Mucosa of descending colon (tissue), 3 donors: ENCODE results near the gene DDX27. TPM values are rescaled to one million over a fixed set of nuclear protein-coding genes. Genes with fewer than 3 reads are reported as not detected.

ENCODE experiments used
- ATAC-seq: fragments of 200-7000 bp; cut with Tn5 transposase; one replicate; pipeline ENCODE4 v1.9.1; 2020; ENCODE audit warnings: mild to moderate bottlenecking, moderate library complexity
- DNase-seq, 3 donors: peaks; one replicate each; pipeline ENCODE4 v3.0.0-alpha.2; 2020
- H3K36me3 ChIP-seq: fragments of 200-600 bp; one replicate; pipeline ENCODE4 v1.8.0; 2021; ENCODE audit warnings: low read depth, mild to moderate bottlenecking
- H3K4me1 ChIP-seq: fragments of 200-600 bp; one replicate; pipeline ENCODE4 v1.8.0; 2021; ENCODE audit warnings: low read depth, mild to moderate bottlenecking
- H3K4me3 ChIP-seq: fragments of 200-600 bp; one replicate; pipeline ENCODE4 v1.8.0; 2021; ENCODE audit warnings: mild to moderate bottlenecking
- H3K9me3 ChIP-seq: fragments of 200-600 bp; one replicate; pipeline ENCODE4 v1.8.0; 2021; ENCODE audit warnings: mild to moderate bottlenecking
- intact Hi-C, 2 donors: fragments of 100-400 bp; cut with DNase I in 1 of 2; cut with micrococcal nuclease in 1 of 2; formaldehyde crosslinking; loops; one replicate each; pipeline versions ENCODE4 v1.11.0 to v1.11.1; 2022; cut with DNase I, micrococcal nuclease
- total RNA-seq, 3 donors: library from RNA; stranded (reverse); fragmentation: NEBNext Ultra II Directional in 2 of 3; extraction: Animal tissue kit (Norgen Biotek cat#: 25700) in 2 of 3; gene quantifications; one replicate each; pipeline versions ENCODE4 v1.2.1 to v1.2.4, GENCODE V29; 2021 to 2023
- TF ChIP-seq, protein P1 (sequence below): fragments of 200-600 bp; IDR thresholded peaks from one replicate; pipeline ENCODE4 v1.8.0; 2022; ENCODE audit warnings: antibody characterized with exemption, mild to moderate bottlenecking
- donor health status: DM: no; HTN: no; CAD: no; lungs with moderate emphysema.
- donor health status: DM: no; HTN: no; CAD: no.
- donor health status: DM: no; HTN: yes; CAD: no.

DDX27 gene
- total RNA-seq, 3 donors from 2014 or later = 27.1 to 32.8 (median 32.5) TPM

DNA sequence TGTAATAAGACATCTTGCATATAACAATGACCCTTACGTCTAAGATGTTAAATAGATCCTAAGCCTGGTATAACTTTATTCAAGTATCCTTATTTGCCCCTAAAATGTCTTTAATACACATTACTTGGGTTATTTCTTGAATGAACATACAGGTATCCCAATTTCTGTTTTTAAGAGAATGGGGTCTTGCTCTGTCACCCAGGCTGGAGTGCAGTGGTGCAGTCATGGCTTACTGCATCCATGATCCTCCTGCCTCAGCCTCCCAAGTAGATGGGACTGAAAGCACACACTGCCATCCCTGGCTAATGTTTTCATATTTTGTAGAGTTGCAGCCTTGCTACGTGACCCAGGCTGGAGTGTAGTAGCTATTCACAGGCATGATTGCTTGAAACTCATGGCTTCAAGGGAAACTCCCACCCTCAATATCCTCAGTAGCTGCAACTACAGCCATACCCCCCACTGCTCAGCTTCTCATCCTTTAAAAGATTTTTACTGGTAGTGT, 69.1 kb downstream of the DDX27 start:
- peaks cover 43% of the 10 kb centered on the region for H3K9me3 ChIP-seq
- ATAC-seq (no peak), DNase-seq (no peak)
- intact Hi-C loops = no loop called here
- no peak overlapping the region for H3K4me3 ChIP-seq
- H3K4me1 ChIP-seq = peaks cover 7% of the 10 kb centered on the region
- TF ChIP-seq, protein P1, sequence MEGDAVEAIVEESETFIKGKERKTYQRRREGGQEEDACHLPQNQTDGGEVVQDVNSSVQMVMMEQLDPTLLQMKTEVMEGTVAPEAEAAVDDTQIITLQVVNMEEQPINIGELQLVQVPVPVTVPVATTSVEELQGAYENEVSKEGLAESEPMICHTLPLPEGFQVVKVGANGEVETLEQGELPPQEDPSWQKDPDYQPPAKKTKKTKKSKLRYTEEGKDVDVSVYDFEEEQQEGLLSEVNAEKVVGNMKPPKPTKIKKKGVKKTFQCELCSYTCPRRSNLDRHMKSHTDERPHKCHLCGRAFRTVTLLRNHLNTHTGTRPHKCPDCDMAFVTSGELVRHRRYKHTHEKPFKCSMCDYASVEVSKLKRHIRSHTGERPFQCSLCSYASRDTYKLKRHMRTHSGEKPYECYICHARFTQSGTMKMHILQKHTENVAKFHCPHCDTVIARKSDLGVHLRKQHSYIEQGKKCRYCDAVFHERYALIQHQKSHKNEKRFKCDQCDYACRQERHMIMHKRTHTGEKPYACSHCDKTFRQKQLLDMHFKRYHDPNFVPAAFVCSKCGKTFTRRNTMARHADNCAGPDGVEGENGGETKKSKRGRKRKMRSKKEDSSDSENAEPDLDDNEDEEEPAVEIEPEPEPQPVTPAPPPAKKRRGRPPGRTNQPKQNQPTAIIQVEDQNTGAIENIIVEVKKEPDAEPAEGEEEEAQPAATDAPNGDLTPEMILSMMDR = no peak
- peaks cover 47% of the 10 kb centered on the region for H3K36me3 ChIP-seq

DNA sequence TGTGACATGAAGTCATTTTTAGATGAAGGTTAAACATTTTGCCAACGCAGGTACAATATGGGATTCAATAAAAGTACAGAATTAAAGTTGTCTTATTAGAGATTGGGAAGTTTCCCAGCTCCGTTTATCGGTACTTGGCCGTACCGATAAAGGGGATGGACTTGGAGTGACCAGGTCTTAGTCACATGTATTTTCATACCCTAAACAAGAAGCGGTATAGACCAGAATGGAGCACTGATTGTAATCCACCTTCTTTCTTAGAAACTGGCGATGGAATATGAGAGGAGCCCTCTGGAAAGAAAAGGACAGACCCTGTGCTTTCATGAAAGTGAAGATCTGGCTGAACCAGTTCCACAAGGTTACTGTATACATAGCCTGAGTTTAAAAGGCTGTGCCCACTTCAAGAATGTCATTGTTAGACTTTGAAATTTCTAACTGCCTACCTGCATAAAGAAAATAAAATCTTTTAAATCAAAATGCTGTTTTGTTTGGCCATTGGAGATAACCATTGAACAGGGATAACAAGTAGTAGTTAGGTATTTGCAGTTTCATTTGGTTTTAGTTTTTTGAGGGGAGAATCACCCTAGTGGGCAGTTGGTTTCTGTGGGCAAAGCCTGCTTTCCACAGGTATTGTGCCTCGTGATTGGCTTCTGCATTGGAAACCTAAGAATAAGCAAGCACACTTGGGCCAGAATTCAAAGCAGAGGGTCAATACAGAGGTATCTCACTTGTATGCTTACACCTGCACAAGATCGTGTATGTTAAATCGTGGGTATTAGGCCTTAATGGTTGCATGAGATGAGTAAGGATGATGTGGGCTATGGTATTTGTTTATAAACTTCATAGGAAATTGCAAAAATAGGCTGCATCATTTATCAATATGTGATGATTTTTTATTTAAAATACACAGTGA, 69.8 kb downstream of the DDX27 start:
- peaks cover 39% of the 10 kb centered on the region for H3K36me3 ChIP-seq
- ATAC-seq (peak; percentile 43), DNase-seq (peak in 1 of 3 donors; percentile 76)
- H3K4me1 ChIP-seq = peaks cover 7% of the 10 kb centered on the region
- no peak overlapping the region for H3K4me3 ChIP-seq
- H3K9me3 ChIP-seq = peaks cover 36% of the 10 kb centered on the region
- intact Hi-C loops = no loop called here
- TF ChIP-seq, protein P1 = no peak

DNA sequence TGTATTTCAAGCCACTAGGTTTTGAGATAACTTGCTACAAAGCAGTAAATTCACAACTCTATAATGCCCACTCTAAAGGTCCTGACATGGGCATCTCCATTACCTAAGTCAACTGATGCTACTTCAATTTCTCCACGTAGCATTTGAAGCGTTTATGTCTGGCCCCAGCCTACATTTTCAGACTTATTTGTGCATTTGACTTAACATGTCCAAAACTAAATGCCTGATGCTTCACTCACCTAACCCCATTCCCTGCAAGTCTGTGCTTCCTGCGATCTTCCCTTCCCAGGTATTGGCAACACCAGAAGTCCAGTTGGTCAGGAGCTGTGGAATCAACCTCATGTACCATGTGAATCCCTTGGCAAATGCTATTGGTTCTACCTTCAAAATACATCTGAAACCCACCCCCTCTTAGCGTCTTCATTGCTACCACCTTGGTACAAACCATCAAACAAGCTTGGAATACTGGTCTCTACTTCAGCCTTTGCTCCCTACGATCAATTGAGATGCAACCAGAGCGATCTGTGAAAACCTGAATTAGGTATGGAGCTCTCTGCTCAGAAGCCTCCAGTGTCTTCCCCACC, 71.5 kb downstream of the DDX27 start:
- TF ChIP-seq, protein P1 = no peak
- no peak for DNase-seq
- H3K4me1 ChIP-seq = peaks cover 7% of the 10 kb centered on the region
- H3K9me3 ChIP-seq = peaks cover 20% of the 10 kb centered on the region
- peaks cover 24% of the 10 kb centered on the region for H3K36me3 ChIP-seq
- ATAC-seq = no peak
- H3K4me3 ChIP-seq = no peak overlapping the region
- intact Hi-C loops = no loop called here

DNA sequence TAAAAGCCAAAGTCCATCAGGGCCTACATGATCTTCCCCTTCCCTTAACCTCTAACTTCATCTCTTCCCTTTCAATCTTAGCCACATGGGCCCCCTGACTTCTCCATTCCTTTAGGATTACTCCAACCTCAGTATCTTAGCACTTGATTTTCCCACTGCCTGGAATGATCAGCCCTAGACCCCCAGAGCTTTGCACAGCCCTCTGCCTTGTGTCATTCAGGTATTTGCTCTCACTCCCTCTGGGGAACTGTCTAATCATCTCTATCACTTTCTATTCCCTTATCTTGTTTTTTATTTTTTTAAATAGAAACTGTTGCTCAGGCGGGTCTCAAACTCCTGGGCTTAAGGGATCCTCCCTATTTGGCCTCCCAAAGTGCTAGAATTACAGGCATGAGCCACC, 72.0 kb downstream of the DDX27 start:
- H3K36me3 ChIP-seq = peaks cover 19% of the 10 kb centered on the region
- no peak for ATAC-seq
- TF ChIP-seq, protein P1 = no peak

DNA sequence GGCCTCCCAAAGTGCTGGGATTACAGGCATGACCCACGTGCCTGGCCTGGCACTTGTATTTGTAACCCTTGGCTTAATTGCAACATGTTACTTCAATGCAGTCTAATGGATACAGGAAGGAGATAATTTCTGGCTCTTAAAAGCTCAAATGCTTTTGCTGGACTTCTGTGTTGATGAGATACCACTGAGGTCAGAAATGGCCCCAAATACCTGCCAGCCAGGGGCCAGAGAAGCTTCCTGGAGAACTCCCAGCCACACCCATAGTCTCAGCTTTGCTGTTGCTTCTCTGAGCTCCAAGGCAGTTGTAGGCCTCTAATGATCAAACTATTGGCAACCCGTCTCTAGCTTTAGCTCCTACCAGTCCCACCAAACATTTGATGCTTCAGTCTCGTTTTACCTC, 72.8 kb downstream of the DDX27 start:
- intact Hi-C loops = no loop called here
- Histone ChIP-seq H3K4me1 (peaks cover 7% of the 10 kb centered on the region), H3K9me3 (peaks cover 7% of the 10 kb centered on the region), H3K36me3 (peaks cover 11% of the 10 kb centered on the region), H3K4me3 (no peak overlapping the region)
- no peak for ATAC-seq
- TF ChIP-seq, protein P1 = no peak
- DNase-seq = no peak

More for the DNA sequence above, 72.0 kb downstream of the DDX27 start:
- Histone ChIP-seq H3K4me1 (peaks cover 7% of the 10 kb centered on the region), H3K9me3 (peaks cover 15% of the 10 kb centered on the region), H3K4me3 (no peak overlapping the region)
- intact Hi-C loops = no loop called here
- no peak for DNase-seq
